ENCODE results near the gene ACACA. TPM values are rescaled to one million over a fixed set of nuclear protein-coding genes. Genes with fewer than 3 reads are reported as not detected.

Gene ACACA
- total and polyA plus RNA-seq, 9 of the 15 experiments (the other 6 are each of a cell fraction or from before 2014, with no cell fraction given): 35.9 to 135 (median 88.4) TPM

- H3K36me3 ChIP-seq (ENCODE audit: control insufficient read depth, insufficient read depth, low read length): peaks cover 90% of the 10 kb centered on the region
- in situ Hi-C loops (cut with MboI): no loop called here
These were observed 300.6 kb downstream of the ACACA start for GRCh38 chr17:37106049-37106448.

More at GRCh38 chr17:37106049-37106448, 300.6 kb downstream of the ACACA start:
- Histone ChIP-seq H4K20me1 (replicated peaks; ENCODE audit: control insufficient read depth, insufficient read depth, low read length) (no peaks in the 10 kb centered on the region), H3K79me2 (ENCODE audit: control insufficient read depth, insufficient read depth, low read length) (no peaks in the 10 kb centered on the region), H2AFZ (ENCODE audit: low read depth, low read length) (no peak overlapping the region), H3K4me2 (ENCODE audit: insufficient read depth, low read length) (no peak overlapping the region), H3K9me3 (replicated peaks; ENCODE audit: control insufficient read depth, insufficient read depth, low read depth, low read length) (no peaks in the 10 kb centered on the region), H3K4me1 (replicated peaks in 1 of 2; ENCODE audit: control insufficient read depth in 2 of 2, insufficient read depth in 2 of 2, low read length in 2 of 2) (no peaks in the 10 kb centered on the region), H3K27ac (ENCODE audit: extremely low read depth, low read depth, low read length) (no peak overlapping the region), H3K4me3 (no peak overlapping the region), H3K9me1 (ENCODE audit: control insufficient read depth, insufficient read depth, low read length) (no peaks in the 10 kb centered on the region), H3K9ac (ENCODE audit: insufficient read depth in 1 of 2, low read depth in 2 of 2, low read length in 2 of 2) (no peak overlapping the region), H3K27me3 (ENCODE audit: control insufficient read depth in 2 of 2, insufficient read depth in 2 of 2, low read length in 2 of 2) (no peaks in the 10 kb centered on the region)
- FAIRE-seq: no peak
- intact Hi-C loops (cut with micrococcal nuclease): no loop called here
- no TSS peak for BruUV-seq (replicated peaks)
- no peak for DNase-seq (ENCODE audit: extremely low read depth in 1 of 4, low spot score in 3 of 4)
- WGBS (ENCODE audit: insufficient coverage, low coverage, missing lambda C conversion rate): 88% methylated on average over 1 of the region's 1 CpG
- ChIA-PET POLR2A (no interaction called here), CTCF (ENCODE audit: low intra/inter-chr PET ratio) (no interaction called here)
- ATAC-seq: no peak
- TF ChIP-seq CHD1 (IDR thresholded peaks at IDR 0.05; ENCODE audit: low read length) (no peak), U2AF1 (optimal IDR thresholded peaks at IDR 0.05; ENCODE audit: low read depth, low read length) (no peak), HMBOX1 (IDR thresholded peaks at IDR 0.05) (no peak), ZNF224 (CRISPR knock-in tag; IDR thresholded peaks at IDR 0.05) (no peak), SAFB (IDR thresholded peaks at IDR 0.05; ENCODE audit: borderline replicate concordance, low read depth, low read length) (no peak), FOXA3 (CRISPR knock-in tag; conservative IDR thresholded peaks at IDR 0.05 in 1 of 2, IDR thresholded peaks at IDR 0.05 in 1 of 2) (no peak), SREBF1 (IDR thresholded peaks at IDR 0.05; ENCODE audit: borderline replicate concordance, low read depth, low read length) (no peak), SMAD2 (IDR thresholded peaks at IDR 0.05; ENCODE audit: low read depth, low read length) (no peak), ZNF830 (CRISPR knock-in tag; IDR thresholded peaks at IDR 0.05) (no peak), ZNF133 (CRISPR knock-in tag; IDR thresholded peaks at IDR 0.05) (no peak), HDAC1 (IDR thresholded peaks at IDR 0.05) (no peak), ELK3 (CRISPR knock-in tag; IDR thresholded peaks at IDR 0.05) (no peak), ZNF511 (CRISPR knock-in tag; IDR thresholded peaks at IDR 0.05) (no peak), STAT5B (CRISPR knock-in tag; IDR thresholded peaks at IDR 0.05) (no peak), MTA1 (IDR thresholded peaks at IDR 0.05; ENCODE audit: borderline replicate concordance) (no peak), NFIC (IDR thresholded peaks at IDR 0.05) (no peak), SMAD3 (CRISPR knock-in tag; conservative IDR thresholded peaks at IDR 0.05) (no peak), MBD2 (IDR thresholded peaks at IDR 0.05; ENCODE audit: borderline replicate concordance, low read depth) (no peak), ZNF584 (CRISPR knock-in tag; IDR thresholded peaks at IDR 0.05; ENCODE audit: low read depth) (no peak)
- TF ChIP-seq, protein P1, sequence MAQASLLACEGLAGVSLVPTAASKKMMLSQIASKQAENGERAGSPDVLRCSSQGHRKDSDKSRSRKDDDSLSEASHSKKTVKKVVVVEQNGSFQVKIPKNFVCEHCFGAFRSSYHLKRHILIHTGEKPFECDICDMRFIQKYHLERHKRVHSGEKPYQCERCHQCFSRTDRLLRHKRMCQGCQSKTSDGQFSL (CRISPR knock-in tag; IDR thresholded peaks at IDR 0.05): no peak
- TF ChIP-seq, protein P1 (tag; IDR thresholded peaks at IDR 0.05): no peak

All from K562 (cell line).